Stimulated activated CD8-positive, alpha-beta memory T cell treated with anti-CD3 and anti-CD28 coated beads, Interleukin-2, amount 100 ng/mL, for 48 hours (primary cell): Measurements from ENCODE around the gene KCNK2.

Experiments used
- DNase-seq, 2 donors: peaks; one replicate each; pipeline ENCODE4 v3.0.0-alpha.2; 2020; ENCODE audit warnings: low read depth in 2 of 2

KCNK2 gene

GRCh38 chr1:215094381-215094780, 11.8 kb downstream of the KCNK2 start:
- no peak for DNase-seq

DNA sequence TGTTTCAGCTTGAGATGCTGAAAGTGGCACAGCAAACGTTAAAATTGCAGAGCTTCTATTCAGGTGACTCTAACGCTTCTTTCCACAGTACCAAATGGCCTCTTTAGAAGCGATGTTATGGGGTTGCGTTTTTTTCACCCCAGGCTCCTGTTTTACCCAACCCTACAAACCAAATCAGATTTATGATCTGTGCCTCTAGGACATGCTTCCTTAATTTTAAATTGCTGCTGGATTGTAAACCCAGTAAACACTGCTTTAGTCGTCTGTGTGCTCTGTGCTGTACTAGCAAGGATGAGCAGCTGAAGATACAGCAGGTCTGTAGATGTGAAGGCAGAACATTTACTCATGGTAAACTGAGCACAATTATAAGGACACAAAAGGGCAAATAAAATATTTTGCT, 13.0 kb downstream of the KCNK2 start:
- DNase-seq = no peak

DNA sequence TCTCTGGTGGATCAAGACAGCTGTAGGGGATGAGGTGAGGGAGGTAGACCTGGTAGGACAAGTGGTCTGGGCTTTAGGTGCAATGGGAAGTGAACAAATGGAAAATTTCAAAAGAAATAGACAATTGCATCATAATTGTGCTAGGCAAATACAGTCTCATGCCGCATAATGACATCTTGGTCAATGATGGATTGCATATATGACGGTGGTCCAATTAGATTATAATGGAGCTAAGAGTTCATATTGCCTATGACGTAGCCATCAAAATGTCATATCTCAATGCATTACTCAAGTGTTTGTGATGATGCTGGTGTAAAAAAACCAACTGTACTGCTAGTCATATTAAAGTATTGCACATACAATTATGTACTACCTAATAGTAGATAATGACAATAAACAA, 19.0 kb downstream of the KCNK2 start:
- no peak for DNase-seq

DNA sequence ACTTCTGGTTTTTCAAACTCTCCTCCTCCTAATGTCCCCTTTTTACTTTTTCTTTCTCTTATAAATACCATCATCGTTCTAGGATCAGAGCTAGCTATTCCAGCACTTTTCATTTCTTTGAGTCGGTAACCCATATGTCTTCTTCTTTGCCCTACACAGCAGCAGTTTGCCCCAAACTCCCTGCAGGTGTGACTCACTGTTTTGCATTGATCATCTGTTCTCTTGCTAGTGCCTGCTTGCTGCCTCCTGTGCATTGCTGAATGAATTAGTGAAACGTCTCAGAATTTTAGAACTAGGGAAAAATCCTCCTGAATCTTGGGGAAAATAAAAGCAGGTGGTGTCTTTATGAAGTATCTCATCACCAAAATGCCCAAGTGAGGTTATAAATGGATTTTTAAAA, 21.7 kb downstream of the KCNK2 start:
- DNase-seq = no peak

DNA sequence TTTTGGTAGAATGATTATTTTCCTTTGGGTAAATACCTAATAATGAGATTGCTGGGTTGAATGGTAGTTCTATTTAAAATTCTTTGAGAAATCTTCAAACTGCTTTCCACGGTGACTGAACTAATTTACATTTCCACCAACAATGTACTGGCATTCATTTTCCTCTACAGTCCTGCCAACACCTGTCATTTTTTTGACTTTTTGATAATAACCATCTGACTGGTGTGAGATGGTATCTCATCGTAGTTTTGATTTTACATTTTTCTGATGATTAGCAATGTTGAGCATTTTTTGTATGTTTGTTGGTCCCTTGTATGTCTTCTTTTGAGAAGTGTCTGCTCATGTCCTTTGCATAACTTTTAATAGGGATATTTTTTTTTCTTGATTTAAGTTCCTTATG, 23.5 kb downstream of the KCNK2 start:
- DNase-seq = no peak

- no peak for DNase-seq
Observed at GRCh38 chr1:215109171-215109570, 26.6 kb downstream of the KCNK2 start.

GRCh38 chr1:215111916-215112315, 29.4 kb downstream of the KCNK2 start:
- no peak for DNase-seq

DNA sequence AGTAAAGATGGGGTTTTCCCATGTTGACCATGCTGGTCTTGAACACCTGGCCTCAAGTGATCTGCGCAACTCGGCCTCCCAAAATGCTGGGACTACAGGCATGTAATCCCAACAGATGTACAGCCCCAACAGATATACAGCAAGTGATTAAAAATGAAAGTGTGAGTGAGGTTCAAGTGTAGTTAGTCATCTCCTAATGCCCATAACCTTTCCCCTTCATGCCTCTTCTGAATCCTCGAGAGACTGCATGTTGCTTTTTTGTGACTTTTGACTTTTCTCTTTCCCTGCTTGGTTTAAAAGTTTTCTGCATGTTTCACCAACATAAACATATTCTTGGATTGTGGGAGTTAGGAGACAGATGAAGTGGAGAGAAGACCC, 31.2 kb downstream of the KCNK2 start:
- no peak for DNase-seq

GRCh38 chr1:215114154-215114933, 31.8 kb downstream of the KCNK2 start:
- DNase-seq = no peak

GRCh38 chr1:215115760-215116159, 33.2 kb downstream of the KCNK2 start:
- no peak for DNase-seq

- no peak for DNase-seq
Observed at GRCh38 chr1:215118081-215118480, 35.5 kb downstream of the KCNK2 start.

GRCh38 chr1:215119056-215119455, 36.5 kb downstream of the KCNK2 start:
- DNase-seq = no peak

GRCh38 chr1:215119719-215120365, 37.3 kb downstream of the KCNK2 start:
- DNase-seq = no peak

- DNase-seq = no peak
Observed at GRCh38 chr1:215128504-215128903, 46.0 kb downstream of the KCNK2 start.

- DNase-seq = no peak
Observed at GRCh38 chr1:215131291-215131690, 48.8 kb downstream of the KCNK2 start.

- DNase-seq = no peak
Observed at GRCh38 chr1:215132156-215132555, 49.6 kb downstream of the KCNK2 start.

DNA sequence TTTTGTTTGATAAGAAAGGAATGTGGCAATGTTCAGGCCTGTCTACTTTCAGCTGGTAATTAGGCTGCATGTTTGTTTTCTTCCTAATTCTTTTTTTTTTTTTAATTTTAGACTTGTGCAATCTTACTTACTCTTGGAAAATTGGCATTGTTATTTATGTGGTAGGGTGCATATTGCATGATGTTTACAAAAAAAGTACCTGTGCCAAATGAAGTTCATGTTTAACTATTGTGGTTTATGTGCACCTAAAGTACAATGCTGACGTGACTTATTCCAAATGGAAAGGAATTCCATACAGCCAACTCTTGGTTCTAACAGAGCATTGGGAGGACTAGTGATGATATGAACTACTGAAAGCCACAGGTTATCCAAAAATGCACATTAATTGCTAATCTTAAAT, 51.0 kb downstream of the KCNK2 start:
- no peak for DNase-seq

DNA sequence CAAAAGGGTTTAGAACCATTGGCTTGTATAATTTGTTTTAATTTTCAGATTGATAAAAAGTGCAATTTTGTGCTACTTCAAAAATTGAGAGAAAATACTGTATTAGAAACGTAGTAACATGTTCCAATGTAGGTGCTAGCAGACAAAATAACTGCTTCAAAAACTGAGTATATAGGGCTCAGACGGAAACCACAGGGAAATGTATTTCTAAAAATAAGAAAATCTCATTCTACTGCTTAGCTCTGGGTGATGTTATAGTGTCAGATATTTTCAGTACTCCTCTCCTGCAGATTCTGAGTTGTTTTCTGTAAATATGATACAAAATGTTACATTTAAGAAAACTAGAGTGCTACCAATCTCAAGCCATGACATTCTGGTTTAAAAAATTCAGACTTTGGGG, 55.4 kb downstream of the KCNK2 start:
- no peak for DNase-seq

- no peak for DNase-seq
Observed at GRCh38 chr1:215140135-215140534, 57.6 kb downstream of the KCNK2 start.

DNA sequence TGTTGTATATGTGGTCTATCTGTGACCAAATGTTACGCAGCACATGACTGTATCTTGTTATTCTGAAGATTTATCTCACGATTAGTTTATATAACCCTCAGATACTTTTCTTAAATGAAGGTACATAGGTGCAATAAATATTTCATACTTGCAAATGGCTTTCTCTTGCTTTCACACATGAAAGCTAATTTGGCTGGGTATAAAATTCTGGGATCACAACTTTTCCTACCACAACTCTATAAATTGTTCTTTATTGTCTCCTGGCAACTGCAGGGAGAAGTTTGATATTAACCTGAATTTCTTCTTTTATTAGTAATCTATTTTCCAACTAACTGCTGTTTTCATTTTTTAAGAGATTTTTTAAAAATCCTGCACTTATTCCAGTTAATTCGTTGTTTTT, 58.9 kb downstream of the KCNK2 start:
- DNase-seq = no peak

DNA sequence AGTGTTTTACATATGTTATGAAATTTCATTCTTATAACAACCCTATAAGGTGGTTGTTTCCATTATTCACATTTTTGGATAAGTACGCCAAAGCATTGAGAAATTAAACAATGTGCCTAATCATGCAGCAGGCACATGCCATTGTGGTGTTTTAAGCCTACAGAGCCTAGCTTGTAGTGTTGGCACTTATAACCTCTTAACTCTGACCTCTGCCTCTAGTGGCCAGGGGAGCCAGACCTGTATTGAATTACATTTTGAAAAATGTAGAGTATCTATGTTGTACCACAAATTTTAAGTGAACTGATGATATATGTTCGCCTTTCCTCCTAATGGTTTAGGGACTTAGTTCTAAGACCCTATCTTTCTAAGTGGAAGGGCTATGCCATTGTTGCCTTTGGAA, 61.0 kb downstream of the KCNK2 start:
- no peak for DNase-seq

DNA sequence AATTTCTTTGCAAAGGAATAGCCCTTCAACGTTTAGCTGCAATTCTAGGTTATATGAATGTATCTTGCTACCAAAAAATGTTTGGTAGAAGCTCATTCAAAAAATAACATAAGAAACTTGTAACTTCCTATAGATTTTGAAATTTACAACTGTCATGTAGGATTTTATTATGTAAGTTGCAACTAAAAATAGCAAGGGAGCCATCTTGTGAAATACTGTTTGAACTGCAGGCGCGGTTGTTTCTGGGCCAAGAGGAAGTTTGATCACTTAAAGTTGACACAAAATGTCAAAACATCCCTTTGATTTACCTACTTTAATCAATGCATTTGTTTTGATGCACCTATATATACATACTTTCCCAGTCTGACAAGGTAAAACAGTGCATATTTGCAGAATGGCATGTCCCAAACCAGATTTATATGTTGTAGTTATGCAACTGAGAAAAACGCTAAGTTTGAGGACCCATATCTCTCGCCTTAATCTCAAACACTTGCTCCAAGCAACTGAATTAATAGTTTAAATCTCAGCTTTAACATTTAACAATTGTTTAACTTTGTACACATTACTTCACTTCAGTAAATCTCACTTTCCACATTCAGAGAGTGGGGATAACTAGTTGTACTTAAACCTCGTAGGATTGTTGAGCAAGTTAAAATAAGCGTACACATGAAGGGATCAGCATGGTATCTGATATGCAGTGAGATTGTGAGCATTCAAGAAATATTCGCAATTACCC, 63.9 kb downstream of the KCNK2 start:
- no peak for DNase-seq

- no peak for DNase-seq
Observed at GRCh38 chr1:215147024-215147423, 64.5 kb downstream of the KCNK2 start.
